HEK293T (cell line): Measurements from ENCODE around the gene FAM3C.

Experiments used
- CTCF ChIA-PET: fragments of 350-600 bp; formaldehyde crosslinking; extraction: SDS; loops from one replicate; lab custom pipeline; 2021; ENCODE audit warnings: antibody characterized with exemption, inconsistent platforms; lab: Yijun Ruan, JAX
- POLR2A ChIA-PET: fragments of 350-600 bp; formaldehyde crosslinking; extraction: SDS; loops from one replicate; lab custom pipeline; 2020; ENCODE audit warnings: antibody characterized with exemption, inconsistent platforms; lab: Yijun Ruan, JAX
- DNase-seq: peaks from one replicate; pipeline ENCODE4 v3.0.0; 2012; ENCODE audit warnings: mixed read lengths; ENCODE audit errors: extremely low spot score
- ARNT ChIP-seq: fragments of 450-650 bp; IDR thresholded peaks from 2 replicates; pipeline ENCODE4 v1.6.1; 2017; ENCODE audit warnings: mild to moderate bottlenecking
- BHLHE40 ChIP-seq: fragments of 450-650 bp; IDR thresholded peaks from 2 replicates; pipeline ENCODE4 v1.6.1; 2016; ENCODE audit warnings: mild to moderate bottlenecking, moderate library complexity, borderline replicate concordance
- CTBP1 ChIP-seq: fragments of 450-650 bp; IDR thresholded peaks from 2 replicates; pipeline ENCODE4 v1.6.1; 2016; ENCODE audit warnings: borderline replicate concordance
- ELF4 ChIP-seq: fragments of 450-650 bp; IDR thresholded peaks from 2 replicates; pipeline ENCODE4 v1.6.1; 2017; ENCODE audit warnings: antibody characterized with exemption
- FOXA1 ChIP-seq: fragments of 450-650 bp; IDR thresholded peaks from 2 replicates; pipeline ENCODE4 v1.6.1; 2016; ENCODE audit warnings: mild to moderate bottlenecking
- FOXK2 ChIP-seq: fragments of 450-650 bp; IDR thresholded peaks from 2 replicates; pipeline ENCODE4 v1.6.1; 2016; ENCODE audit warnings: mild to moderate bottlenecking
- FOXM1 ChIP-seq: fragments of 450-650 bp; IDR thresholded peaks from 2 replicates; pipeline ENCODE4 v1.6.1; 2017; ENCODE audit warnings: mild to moderate bottlenecking, borderline replicate concordance
- HDGF ChIP-seq: fragments of 450-650 bp; IDR thresholded peaks from 2 replicates; pipeline ENCODE4 v1.6.1; 2017; ENCODE audit warnings: antibody characterized with exemption, borderline replicate concordance
- L3MBTL2 ChIP-seq: fragments of 450-650 bp; conservative IDR thresholded peaks from 2 replicates; pipeline ENCODE4 v1.6.1; 2016; ENCODE audit warnings: mild to moderate bottlenecking
- LEF1 ChIP-seq: fragments of 450-650 bp; IDR thresholded peaks from 2 replicates; pipeline ENCODE4 v1.6.1; 2017; ENCODE audit warnings: mild to moderate bottlenecking, borderline replicate concordance
- NFRKB ChIP-seq: fragments of 450-650 bp; IDR thresholded peaks from 2 replicates; pipeline ENCODE4 v1.6.1; 2016; ENCODE audit warnings: mild to moderate bottlenecking, moderate library complexity
- PKNOX1 ChIP-seq: fragments of 450-650 bp; IDR thresholded peaks from 2 replicates; pipeline ENCODE4 v1.6.1; 2016
- SP1 ChIP-seq: fragments of 450-650 bp; IDR thresholded peaks from 2 replicates; pipeline ENCODE4 v1.6.1; 2017
- SUZ12 ChIP-seq: fragments of 450-650 bp; IDR thresholded peaks from 2 replicates; pipeline ENCODE4 v1.6.1; 2016; ENCODE audit warnings: mild to moderate bottlenecking
- TARDBP ChIP-seq: fragments of 450-650 bp; IDR thresholded peaks from 2 replicates; pipeline ENCODE4 v1.6.1; 2016
- ZNF384 ChIP-seq: fragments of 450-650 bp; IDR thresholded peaks from 2 replicates; pipeline ENCODE4 v1.6.1; 2016

FAM3C gene

GRCh38 chr7:121360564-121360963, 35.5 kb downstream of the FAM3C start:
- DNase-seq, result no peak
- CTCF ChIA-PET, result interaction anchor here (1.2 kb wide), 1 partner anchor 36 kb away, joined by 3 read pairs; the partner anchor contains the start of gene FAM3C
- TF ChIP-seq TARDBP, result no peak
- TF ChIP-seq CTBP1, result no peak
- no peak for TF ChIP-seq FOXM1
- TF ChIP-seq BHLHE40, result no peak
- no peak for TF ChIP-seq SUZ12
- no peak for TF ChIP-seq SP1
- no peak for TF ChIP-seq ELF4
- TF ChIP-seq NFRKB, result no peak
- POLR2A ChIA-PET, result no interaction called here

DNA sequence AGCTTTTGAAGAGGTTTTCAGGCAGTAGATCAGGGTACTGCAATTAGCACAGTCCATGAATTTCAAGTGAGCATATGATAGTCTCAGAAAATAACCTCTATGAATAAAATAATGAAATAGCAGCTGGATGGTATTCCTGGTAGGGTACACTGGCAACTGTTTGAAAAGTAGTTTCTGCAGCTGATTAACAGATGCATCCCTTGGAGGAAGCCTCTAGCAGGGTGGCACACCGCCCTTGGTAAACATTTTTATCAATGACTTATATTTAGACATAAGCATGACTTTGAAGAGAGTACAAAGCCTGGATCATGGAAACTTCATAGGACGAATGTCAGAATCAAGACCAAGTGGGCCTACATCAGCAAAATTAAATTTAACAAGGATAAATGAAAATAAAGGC, 40.5 kb downstream of the FAM3C start:
- CTCF ChIA-PET, result no interaction called here
- POLR2A ChIA-PET, result no interaction called here
- TF ChIP-seq BHLHE40 (no peak), ARNT (no peak), NFRKB (no peak), HDGF (no peak), SP1 (no peak), FOXK2 (no peak), ELF4 (no peak), ZNF384 (no peak), LEF1 (no peak), FOXA1 (no peak), PKNOX1 (no peak), TARDBP (no peak), L3MBTL2 (no peak), CTBP1 (no peak)
- no peak for DNase-seq

GRCh38 chr7:121352323-121352722, 43.8 kb downstream of the FAM3C start:
- no peak for DNase-seq
- TF ChIP-seq SP1, result no peak
- no peak for TF ChIP-seq BHLHE40
- TF ChIP-seq CTBP1, result no peak
- no peak for TF ChIP-seq LEF1
- no peak for TF ChIP-seq NFRKB
- no peak for TF ChIP-seq ELF4
- TF ChIP-seq PKNOX1, result no peak
- TF ChIP-seq ZNF384, result no peak
- ChIA-PET CTCF (no interaction called here), POLR2A (no interaction called here)

GRCh38 chr7:121351682-121352081, 44.4 kb downstream of the FAM3C start:
- TF ChIP-seq BHLHE40 (no peak), FOXM1 (no peak), SP1 (no peak), ARNT (no peak), FOXA1 (no peak), ZNF384 (no peak), L3MBTL2 (no peak)

DNA sequence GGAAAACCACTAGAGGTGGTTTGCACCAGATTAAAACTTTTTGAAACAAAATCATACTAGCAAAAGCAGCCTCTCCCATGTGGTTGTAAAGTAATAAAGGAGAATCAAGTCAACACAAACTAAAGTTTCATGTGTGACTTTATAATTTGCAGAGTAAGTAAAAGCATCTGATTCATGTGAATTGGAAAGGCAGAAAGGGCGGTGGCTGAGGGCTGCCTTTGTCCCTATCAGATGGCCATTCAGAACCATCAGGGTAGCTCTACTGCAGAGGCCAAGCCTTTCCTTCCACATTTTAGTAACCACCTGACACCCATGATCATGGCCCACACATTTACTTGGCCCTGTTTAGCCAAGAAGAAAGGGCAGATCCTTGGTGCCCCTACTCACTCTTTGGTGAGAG, 51.6 kb downstream of the FAM3C start:
- POLR2A ChIA-PET, result no interaction called here
- no peak for DNase-seq
- no peak for TF ChIP-seq FOXA1
- no peak for TF ChIP-seq SP1
- TF ChIP-seq TARDBP, result no peak
- TF ChIP-seq FOXK2, result no peak
- TF ChIP-seq PKNOX1, result no peak
- TF ChIP-seq ELF4, result no peak
- TF ChIP-seq ARNT, result no peak
- TF ChIP-seq LEF1, result no peak
- no peak for TF ChIP-seq BHLHE40
- no peak for TF ChIP-seq FOXM1
- TF ChIP-seq L3MBTL2, result no peak
- no peak for TF ChIP-seq CTBP1
- no peak for TF ChIP-seq NFRKB
- TF ChIP-seq HDGF, result no peak
- no peak for TF ChIP-seq ZNF384
- CTCF ChIA-PET, result no interaction called here

More at GRCh38 chr7:121351682-121352081, 44.4 kb downstream of the FAM3C start:
- no peak for DNase-seq
- CTCF ChIA-PET, result no interaction called here
- POLR2A ChIA-PET, result no interaction called here

DNA sequence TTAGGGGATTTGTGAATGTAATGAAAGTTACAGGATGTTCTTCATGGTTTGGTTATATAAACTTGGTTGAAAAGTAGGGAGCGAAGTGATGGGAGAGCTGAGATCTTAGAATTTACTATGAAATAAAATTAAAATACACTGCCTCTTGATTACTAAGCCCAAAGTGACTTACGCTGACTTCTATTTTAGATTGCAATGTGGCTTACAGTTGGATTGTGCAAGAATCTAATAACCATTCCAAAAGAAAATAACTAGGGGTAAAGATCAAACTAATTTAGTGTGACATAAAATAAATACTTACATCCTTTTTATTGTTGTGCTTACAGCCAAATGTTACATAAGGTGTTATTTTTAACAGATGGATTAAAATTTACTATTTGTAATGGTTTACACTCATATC, 52.0 kb downstream of the FAM3C start:
- POLR2A ChIA-PET, result no interaction called here
- TF ChIP-seq ARNT (no peak), LEF1 (no peak), HDGF (no peak), PKNOX1 (no peak), SP1 (no peak), FOXM1 (no peak), SUZ12 (no peak)
- no peak for DNase-seq
- CTCF ChIA-PET, result no interaction called here
